ENCODE measurements around the gene HBQ1.

The HBQ1 gene

GRCh38 chr16:212999-213398, 32.7 kb downstream of the HBQ1 start:
- Histone ChIP-seq H3K36me3 (ENCODE audit: insufficient read depth) (no peaks in the 10 kb centered on the region; the same call in 1 of the 2 replicates), H3K4me2 (no peak overlapping the region), H3K9ac (no peak overlapping the region), H3K79me2 (ENCODE audit: insufficient read depth, low read depth) (peaks cover 14% of the 10 kb centered on the region; the same call in 1 of the 2 replicates), H3K27ac (no peak overlapping the region), H2AFZ (ENCODE audit: low read depth) (no peak overlapping the region), H3K4me3 (IDR thresholded peaks at IDR 0.05; ENCODE audit: insufficient read depth, low read depth, low read length) (no peak overlapping the region), H3K4me1 (ENCODE audit: low read depth, poor library complexity, severe bottlenecking) (no peaks in the 10 kb centered on the region), H3K27me3 (ENCODE audit: insufficient read depth, low read depth) (no peaks in the 10 kb centered on the region), H4K20me1 (ENCODE audit: insufficient read depth) (0 out of 2 replicates have a peak, but pooled peaks cover 4% of the 10 kb centered on the region)
- no peak for TF ChIP-seq CTCF (conservative IDR thresholded peaks at IDR 0.05; ENCODE audit: low read depth, low read length)

- Histone ChIP-seq H4K20me1 (ENCODE audit: insufficient read depth) (no peaks in the 10 kb centered on the region), H3K4me2 (no peak overlapping the region), H3K27ac (no peak overlapping the region), H3K79me2 (ENCODE audit: insufficient read depth, low read depth) (peaks cover 26% of the 10 kb centered on the region; the same call in 1 of the 2 replicates), H2AFZ (ENCODE audit: low read depth) (no peak overlapping the region), H3K4me1 (ENCODE audit: low read depth, poor library complexity, severe bottlenecking) (no peaks in the 10 kb centered on the region), H3K27me3 (ENCODE audit: insufficient read depth, low read depth) (no peaks in the 10 kb centered on the region), H3K36me3 (ENCODE audit: insufficient read depth) (peaks cover 7% of the 10 kb centered on the region; the same call in 1 of the 2 replicates), H3K4me3 (IDR thresholded peaks at IDR 0.05; ENCODE audit: insufficient read depth, low read depth, low read length) (no peak overlapping the region), H3K9ac (no peak overlapping the region)
- TF ChIP-seq CTCF (conservative IDR thresholded peaks at IDR 0.05; ENCODE audit: low read depth, low read length), result no peak
Measured at GRCh38 chr16:220021-220420, 39.8 kb downstream of the HBQ1 start.

- H3K4me2 ChIP-seq, result peak overlapping the region; percentile 94
- peaks cover 18% of the 10 kb centered on the region; the same call in 1 of the 2 replicates for H4K20me1 ChIP-seq (ENCODE audit: insufficient read depth)
- TF ChIP-seq CTCF (conservative IDR thresholded peaks at IDR 0.05; ENCODE audit: low read depth, low read length), result no peak
- H3K27me3 ChIP-seq (ENCODE audit: insufficient read depth, low read depth), result no peaks in the 10 kb centered on the region
- H3K79me2 ChIP-seq (ENCODE audit: insufficient read depth, low read depth), result peaks cover 52% of the 10 kb centered on the region
- H2AFZ ChIP-seq (ENCODE audit: low read depth), result peak overlapping the region; percentile 85
- peak overlapping the region; percentile 80 for H3K27ac ChIP-seq
- peaks cover 11% of the 10 kb centered on the region; the same call in 1 of the 2 replicates for H3K36me3 ChIP-seq (ENCODE audit: insufficient read depth)
- peak overlapping the region; percentile 90 for H3K9ac ChIP-seq
- H3K4me1 ChIP-seq (ENCODE audit: low read depth, poor library complexity, severe bottlenecking), result peaks cover 21% of the 10 kb centered on the region
- H3K4me3 ChIP-seq (IDR thresholded peaks at IDR 0.05; ENCODE audit: insufficient read depth, low read depth, low read length), result peak overlapping the region; percentile 28
Measured at GRCh38 chr16:228151-228851, 48.0 kb downstream of the HBQ1 start.

GRCh38 chr16:228852-229730, 48.8 kb downstream of the HBQ1 start, which contains the start of gene LUC7L:
LUC7L (minus strand) TSS chr16:229449; CDS start chr16:229339, 110 bp downstream.
- Histone ChIP-seq H2AFZ (ENCODE audit: low read depth) (peak within 1 kb of the TSS; percentile 85), H3K4me3 (IDR thresholded peaks at IDR 0.05; ENCODE audit: insufficient read depth, low read depth, low read length) (peak within 1 kb of the TSS; percentile 28), H3K79me2 (ENCODE audit: insufficient read depth, low read depth) (peaks cover 45% of the 10 kb centered on the region), H3K9ac (peak within 1 kb of the TSS; percentile 90), H3K4me1 (ENCODE audit: low read depth, poor library complexity, severe bottlenecking) (peaks cover 28% of the 10 kb centered on the region), H4K20me1 (ENCODE audit: insufficient read depth) (peaks cover 18% of the 10 kb centered on the region; the same call in 1 of the 2 replicates), H3K27me3 (ENCODE audit: insufficient read depth, low read depth) (no peaks in the 10 kb centered on the region), H3K27ac (peak within 1 kb of the TSS; percentile 80), H3K36me3 (ENCODE audit: insufficient read depth) (peaks cover 11% of the 10 kb centered on the region; the same call in 1 of the 2 replicates), H3K4me2 (peak within 1 kb of the TSS; percentile 94)
- no peak for TF ChIP-seq CTCF (conservative IDR thresholded peaks at IDR 0.05; ENCODE audit: low read depth, low read length)
